ENCODE results near the gene GPR55.

- TF ChIP-seq POLR2A (IDR thresholded peaks at IDR 0.05) (no peak), CTCF (IDR thresholded peaks at IDR 0.05) (no peak)
Observed at GRCh38 chr2:230888824-230889400, 36.1 kb downstream of the GPR55 start.
